GM19468 (cell line): ENCODE measurements around the gene YBX2.

ENCODE experiments used
- ATAC-seq: cut with Tn5 transposase; IDR thresholded peaks from one replicate; pipeline ENCODE4 v1.9.1; 2021; ENCODE audit warnings: mild to moderate bottlenecking, moderate library complexity, moderate number of reproducible peaks; ENCODE audit not compliant: unreplicated experiment; ENCODE audit errors: extremely low read depth

Gene YBX2

DNA sequence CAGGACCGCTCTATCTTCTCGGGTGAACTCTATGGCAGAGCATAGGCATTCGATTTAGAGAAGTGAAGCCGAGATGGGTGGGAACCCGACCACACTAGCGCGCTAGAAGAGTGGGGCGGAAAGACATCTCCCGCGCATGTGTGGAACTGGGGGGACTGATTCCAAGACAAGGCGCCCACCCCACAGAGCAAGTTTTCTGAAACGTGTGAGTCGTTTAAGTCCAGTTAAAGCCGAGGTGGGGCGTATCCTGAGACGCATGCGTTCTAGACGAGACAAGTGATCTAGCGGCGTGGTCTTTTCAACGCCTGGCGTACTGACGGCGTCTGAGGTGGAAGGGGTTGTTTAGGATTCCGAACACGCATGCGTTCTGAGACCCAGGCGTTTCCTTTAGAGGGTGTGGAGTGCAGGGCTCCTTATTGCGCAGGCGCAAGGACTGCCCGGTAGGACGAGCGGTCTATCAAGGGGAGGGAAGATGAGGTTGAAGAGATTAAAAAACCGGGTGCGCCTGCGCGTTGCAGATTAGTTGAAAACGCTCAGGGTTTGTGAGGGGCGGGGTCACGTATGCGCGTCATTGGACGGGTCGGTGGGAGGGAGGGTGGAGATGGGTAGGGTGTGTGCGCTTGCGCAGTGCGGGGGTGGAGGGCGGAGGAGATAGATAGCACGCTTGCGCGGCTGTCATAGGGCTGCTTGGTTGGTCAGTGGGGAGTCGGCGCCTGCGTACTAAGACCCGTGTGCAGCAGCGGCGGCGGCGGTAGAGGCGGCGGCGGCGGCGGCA is 12.7 kb upstream of the YBX2 start, which contains the start of gene EIF5A:
TSS of gene EIF5A (plus strand) at position 718 of the 775 bp plus-strand sequence. CDS start 2,008 bp downstream, outside the sequence.
- ATAC-seq: peak; percentile 54

DNA sequence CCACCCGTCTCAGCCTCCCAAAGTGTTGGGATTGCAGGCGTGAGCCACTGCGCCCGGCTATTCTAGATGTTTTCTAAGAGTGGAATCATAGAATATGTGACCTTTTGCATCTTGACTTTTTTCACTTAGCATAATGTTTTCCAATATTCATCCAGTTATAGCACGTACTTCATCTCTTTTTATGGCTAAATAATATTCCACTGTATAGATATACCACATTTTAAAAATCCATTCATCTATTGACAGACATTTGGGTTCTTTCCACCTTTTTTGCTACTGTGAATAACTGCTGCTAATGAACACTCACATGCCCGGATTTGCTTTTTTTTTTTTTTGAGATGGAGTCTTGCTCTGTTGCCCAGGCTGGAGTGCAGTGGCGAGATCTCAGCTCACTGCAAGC is 9.7 kb upstream of the YBX2 start:
- no peak for ATAC-seq

- no peak for ATAC-seq
These were observed 1.9 kb upstream of the YBX2 start for GRCh38 chr17:7296189-7296861.

- ATAC-seq: no peak
These were observed 1.1 kb upstream of the YBX2 start for GRCh38 chr17:7295230-7296180.

- ATAC-seq: no peak
These were observed 424 bp downstream of the YBX2 start for GRCh38 chr17:7293816-7294613.

DNA sequence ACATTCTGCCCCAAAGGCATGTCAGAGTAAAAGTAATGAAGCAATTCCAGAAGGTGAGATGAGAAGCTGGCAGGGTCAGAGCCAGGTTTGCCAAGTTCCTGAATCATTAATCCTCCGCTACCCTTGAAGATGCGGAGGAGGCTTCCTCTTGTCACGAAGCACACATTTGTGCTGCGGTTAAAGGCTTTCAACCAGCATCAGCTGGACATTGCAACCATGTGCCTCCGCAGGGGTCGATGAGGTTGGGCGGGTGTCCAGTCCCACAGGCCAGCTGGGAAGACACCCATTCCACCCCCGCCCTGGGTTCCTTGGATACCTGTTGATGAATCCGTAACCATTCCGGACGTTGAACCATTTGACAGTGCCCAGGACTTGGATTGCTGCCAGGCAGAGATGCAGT is 1.3 kb downstream of the YBX2 start:
- ATAC-seq: no peak

- ATAC-seq: no peak
These were observed 1.7 kb downstream of the YBX2 start for GRCh38 chr17:7292729-7293128.

DNA sequence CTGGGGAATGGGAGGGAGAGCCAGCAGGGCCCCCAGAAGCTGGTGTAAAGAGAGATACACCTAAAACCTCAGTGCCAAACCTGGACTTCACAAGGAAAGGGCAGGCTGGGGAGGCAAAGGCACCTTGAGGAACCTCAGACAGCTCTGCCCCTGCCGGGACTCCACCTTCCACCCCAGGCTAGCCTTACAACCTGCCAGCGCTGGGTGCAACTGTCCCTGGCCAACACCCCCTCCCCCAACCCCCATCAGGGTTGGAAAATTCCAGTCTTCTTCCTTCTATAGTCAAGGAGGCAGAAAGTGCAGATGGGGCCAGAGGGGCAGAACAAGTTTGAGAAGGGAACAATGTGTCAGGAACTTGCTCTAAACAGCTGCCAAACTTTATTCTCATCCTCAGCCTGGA is 2.2 kb downstream of the YBX2 start:
- ATAC-seq: no peak

GRCh38 chr17:7290685-7291084 is 3.8 kb downstream of the YBX2 start:
- no peak for ATAC-seq

DNA sequence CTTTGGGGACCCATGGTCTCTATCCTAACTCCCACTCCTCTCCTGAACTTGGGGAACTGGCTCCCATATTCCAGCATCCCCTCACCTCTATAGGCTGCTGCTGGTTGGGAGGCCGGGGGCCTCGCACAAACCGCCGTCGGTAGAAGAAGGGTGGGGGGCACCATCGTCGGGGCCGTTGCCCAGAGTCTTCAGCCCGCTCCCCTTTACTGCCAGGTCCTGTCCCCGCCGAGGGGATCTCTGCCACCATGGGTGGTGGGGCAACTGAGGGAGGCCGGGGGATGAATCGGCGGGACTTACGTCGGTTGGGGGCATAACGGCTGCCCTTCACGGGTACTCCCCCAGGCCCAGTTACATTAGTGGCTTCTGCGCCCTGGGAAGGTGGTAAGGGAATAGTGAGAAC is 4.3 kb downstream of the YBX2 start:
- no peak for ATAC-seq

DNA sequence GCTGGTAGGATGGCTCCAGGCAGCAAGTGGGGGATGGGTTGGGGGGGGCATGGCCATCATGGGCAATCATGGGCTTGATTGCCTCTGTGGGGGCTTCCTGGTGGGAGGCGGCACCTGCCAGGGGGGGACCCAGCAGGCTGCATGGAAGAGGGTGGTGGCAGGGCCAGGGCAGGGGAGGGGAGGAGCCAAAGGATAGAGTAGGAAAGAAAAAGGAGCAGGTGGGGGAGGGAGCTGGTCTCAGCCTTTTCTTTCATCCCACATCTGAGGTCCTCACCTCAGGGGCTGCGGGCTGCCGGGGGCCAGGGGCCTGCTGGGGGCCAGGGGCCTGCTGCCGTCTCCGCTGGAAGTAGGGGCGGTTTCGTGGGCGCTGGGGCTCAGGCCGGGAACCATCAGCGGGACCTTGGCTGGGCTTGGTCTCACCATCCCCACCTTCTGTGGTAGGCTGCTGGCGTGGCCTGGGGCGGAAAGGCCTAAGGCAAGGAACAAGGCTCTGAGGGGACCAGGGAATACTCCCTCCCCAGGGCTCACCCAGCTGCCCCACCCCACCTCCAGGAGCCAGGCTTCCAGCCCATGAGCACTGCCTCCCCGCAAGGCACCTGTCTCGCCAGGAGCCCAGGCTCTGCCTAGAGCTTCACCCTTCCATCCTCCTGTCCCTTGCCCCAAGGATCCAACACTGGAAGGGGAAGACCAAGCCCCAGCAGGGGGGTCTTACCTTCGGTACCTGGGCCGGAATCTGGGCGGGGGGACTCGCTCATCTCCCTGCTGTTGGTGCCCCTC is 5.0 kb downstream of the YBX2 start:
- ATAC-seq: no peak

- no peak for ATAC-seq
These were observed 8.8 kb downstream of the YBX2 start for GRCh38 chr17:7285679-7286078.

GRCh38 chr17:7284911-7285310 is 9.5 kb downstream of the YBX2 start:
- ATAC-seq: no peak

DNA sequence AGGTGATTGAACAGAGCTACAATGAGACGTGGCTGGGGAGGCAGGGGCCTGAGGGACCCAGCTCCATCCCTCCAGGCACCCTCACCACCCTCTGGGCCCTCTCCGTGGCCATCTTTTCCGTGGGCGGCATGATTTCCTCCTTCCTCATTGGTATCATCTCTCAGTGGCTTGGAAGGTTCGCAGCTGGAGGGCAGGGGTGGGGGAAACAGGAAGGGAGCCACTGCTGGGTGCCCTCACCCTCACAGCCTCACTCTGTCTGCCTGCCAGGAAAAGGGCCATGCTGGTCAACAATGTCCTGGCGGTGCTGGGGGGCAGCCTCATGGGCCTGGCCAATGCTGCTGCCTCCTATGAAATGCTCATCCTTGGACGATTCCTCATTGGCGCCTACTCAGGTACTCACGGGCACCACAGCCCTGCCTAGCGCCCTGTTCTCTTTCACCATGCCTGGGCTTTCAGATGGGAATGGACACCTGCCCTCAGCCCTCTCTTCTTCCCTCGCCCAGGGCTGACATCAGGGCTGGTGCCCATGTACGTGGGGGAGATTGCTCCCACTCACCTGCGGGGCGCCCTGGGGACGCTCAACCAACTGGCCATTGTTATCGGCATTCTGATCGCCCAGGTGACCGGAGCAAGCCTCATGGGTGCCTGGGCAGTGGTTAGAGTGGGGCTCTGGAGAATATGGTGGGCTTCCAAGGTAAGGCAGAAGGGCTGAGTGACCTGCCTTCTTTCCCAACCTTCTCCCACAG is 10.8 kb downstream of the YBX2 start:
- ATAC-seq: no peak

DNA sequence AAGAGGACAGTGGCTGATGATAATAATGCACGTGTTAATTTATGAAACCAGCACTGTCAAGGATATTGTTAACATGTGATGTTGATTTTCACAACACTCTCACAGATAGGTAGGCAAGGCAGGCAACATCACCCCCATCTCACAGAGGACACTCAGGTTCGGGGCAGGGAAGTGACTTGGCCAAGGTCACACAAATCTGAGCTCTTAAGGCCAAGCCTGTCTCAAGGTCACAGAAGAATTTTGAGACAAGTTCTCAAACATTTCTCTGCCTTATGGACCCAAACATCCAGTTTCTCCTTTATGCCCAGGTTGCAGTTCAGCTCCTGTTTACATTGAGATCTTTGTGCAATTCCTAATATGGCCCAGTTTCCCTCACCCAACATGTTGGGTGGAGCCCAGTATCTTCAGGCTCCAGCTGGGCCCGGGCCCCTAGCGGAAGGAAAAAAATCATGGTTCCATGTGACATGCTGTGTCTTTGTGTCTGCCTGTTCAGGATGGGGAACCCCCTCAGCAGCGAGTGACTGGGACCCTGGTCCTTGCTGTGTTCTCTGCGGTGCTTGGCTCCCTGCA is 11.6 kb downstream of the YBX2 start:
- ATAC-seq: no peak

DNA sequence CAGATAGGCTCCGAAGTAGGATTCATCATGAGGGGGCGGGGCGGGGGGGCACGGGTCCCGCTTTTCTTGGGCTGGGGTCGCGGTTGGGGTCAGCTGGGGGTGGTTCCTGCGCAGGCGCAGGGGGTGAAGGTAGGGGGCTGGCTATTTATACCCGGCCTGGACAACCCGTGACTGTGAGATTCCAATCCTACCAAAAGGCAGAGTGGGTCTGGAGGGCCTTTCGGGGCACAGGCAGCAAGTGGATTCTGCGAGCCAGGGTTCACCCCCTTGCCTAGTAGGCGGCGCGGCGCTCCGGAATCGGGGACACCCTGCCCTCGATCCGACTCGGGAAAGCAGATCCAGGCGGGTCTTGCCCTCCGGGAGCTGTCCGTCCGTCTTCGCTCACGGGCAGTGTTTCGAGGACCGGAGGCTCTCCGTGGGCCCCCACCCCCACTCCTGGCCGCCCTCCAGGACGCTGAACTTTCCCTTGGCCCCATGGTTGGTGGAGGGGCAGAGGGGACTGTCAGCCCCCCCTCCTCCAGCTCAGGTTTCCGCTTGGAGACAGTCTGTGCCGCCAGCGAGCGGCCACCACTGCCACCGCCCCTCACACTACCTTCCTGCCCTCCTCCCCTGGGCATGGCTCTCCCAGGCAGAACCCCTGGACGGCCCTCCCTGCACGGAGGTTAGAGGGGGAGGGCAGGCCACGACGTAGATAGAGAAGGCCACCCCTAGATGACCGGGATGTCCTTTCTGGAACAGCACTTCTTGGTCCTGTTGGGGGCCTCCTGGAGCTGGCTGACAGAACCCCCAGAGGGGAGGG is 12.3 kb downstream of the YBX2 start:
- ATAC-seq: no peak
